ENCODE results near the gene TSPAN13. TPM values are rescaled to one million over a fixed set of nuclear protein-coding genes. Genes with fewer than 3 reads are reported as not detected.

TSPAN13 gene
- total and polyA plus RNA-seq, 2 of the 8 experiments (the other 6 are each of a cell fraction or from before 2014, with no cell fraction given), result 15.3 to 28.1 TPM

DNA sequence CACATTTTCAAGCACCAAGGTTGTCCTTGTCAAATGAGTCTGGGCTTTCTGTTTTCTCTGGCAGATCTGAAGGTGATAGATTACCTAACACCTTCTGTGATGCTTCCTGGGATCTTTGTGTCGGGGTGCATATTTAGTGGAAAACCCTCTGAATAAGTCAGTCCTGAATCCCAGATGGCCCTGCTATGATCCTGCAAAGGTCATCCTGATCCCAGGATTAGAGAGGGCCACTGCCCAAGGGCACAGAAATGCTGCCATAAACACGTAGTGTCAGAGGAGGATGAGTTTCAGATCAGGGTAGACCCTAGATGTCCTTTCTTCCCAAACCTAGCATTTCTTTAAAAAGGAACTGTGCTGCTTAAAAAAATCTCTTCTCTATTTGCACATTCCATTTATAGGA, 32.3 kb downstream of the TSPAN13 start:
- H2AFZ ChIP-seq (ENCODE audit: low read length), result no peak overlapping the region
- H3K79me1 ChIP-seq (ENCODE audit: low read depth, low read length), result no peaks in the 10 kb centered on the region; the same call in 1 of the 2 replicates
- H3K4ac ChIP-seq (replicated peaks; ENCODE audit: insufficient read length, low read depth, low read length), result no peak overlapping the region
- DNase-seq (ENCODE audit: low read depth in 1 of 2, low spot score in 2 of 2) (no peak), FAIRE-seq (no peak)
- H2AK5ac ChIP-seq (ENCODE audit: low read depth, low read length), result no peak overlapping the region
- POLR2A ChIA-PET (ENCODE audit: partially characterized antibody), result no interaction called here
- TF ChIP-seq BACH1 (IDR thresholded peaks at IDR 0.05; ENCODE audit: low read length), result no peak
- TF ChIP-seq JUN (IDR thresholded peaks at IDR 0.05; ENCODE audit: low read depth, low read length), result no peak
- no peak for TF ChIP-seq SIRT6 (IDR thresholded peaks at IDR 0.05; ENCODE audit: low read length)
- no peak for TF ChIP-seq SP4 (IDR thresholded peaks at IDR 0.05; ENCODE audit: low read length)
- no peak for TF ChIP-seq BRCA1 (IDR thresholded peaks at IDR 0.05; ENCODE audit: low read depth, low read length)
- TF ChIP-seq, protein P1, sequence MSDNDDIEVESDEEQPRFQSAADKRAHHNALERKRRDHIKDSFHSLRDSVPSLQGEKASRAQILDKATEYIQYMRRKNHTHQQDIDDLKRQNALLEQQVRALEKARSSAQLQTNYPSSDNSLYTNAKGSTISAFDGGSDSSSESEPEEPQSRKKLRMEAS (IDR thresholded peaks at IDR 0.05), result no peak
- no peak for TF ChIP-seq SIN3A (conservative IDR thresholded peaks at IDR 0.05 in 1 of 2, IDR thresholded peaks at IDR 0.05 in 1 of 2; ENCODE audit: low read depth in 1 of 2, low read length in 2 of 2)
- no peak for TF ChIP-seq MAFK (IDR thresholded peaks at IDR 0.05; ENCODE audit: low read depth, low read length)
- TF ChIP-seq, protein P2, sequence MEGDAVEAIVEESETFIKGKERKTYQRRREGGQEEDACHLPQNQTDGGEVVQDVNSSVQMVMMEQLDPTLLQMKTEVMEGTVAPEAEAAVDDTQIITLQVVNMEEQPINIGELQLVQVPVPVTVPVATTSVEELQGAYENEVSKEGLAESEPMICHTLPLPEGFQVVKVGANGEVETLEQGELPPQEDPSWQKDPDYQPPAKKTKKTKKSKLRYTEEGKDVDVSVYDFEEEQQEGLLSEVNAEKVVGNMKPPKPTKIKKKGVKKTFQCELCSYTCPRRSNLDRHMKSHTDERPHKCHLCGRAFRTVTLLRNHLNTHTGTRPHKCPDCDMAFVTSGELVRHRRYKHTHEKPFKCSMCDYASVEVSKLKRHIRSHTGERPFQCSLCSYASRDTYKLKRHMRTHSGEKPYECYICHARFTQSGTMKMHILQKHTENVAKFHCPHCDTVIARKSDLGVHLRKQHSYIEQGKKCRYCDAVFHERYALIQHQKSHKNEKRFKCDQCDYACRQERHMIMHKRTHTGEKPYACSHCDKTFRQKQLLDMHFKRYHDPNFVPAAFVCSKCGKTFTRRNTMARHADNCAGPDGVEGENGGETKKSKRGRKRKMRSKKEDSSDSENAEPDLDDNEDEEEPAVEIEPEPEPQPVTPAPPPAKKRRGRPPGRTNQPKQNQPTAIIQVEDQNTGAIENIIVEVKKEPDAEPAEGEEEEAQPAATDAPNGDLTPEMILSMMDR (IDR thresholded peaks at IDR 0.05; ENCODE audit: control extremely low read depth in 1 of 3, insufficient read depth in 1 of 3, low read depth in 1 of 3, low read length in 3 of 3), result no peak
- H2BK120ac ChIP-seq (replicated peaks; ENCODE audit: low read depth, low read length), result no peak overlapping the region
- H3K4me2 ChIP-seq (ENCODE audit: insufficient read depth in 1 of 2, low read depth in 2 of 2, low read length in 2 of 2), result no peak overlapping the region
- H4K20me1 ChIP-seq (replicated peaks in 1 of 2; ENCODE audit: control insufficient read depth in 1 of 2, insufficient read depth in 2 of 2, low read length in 2 of 2), result no peaks in the 10 kb centered on the region
- H3K27me3 ChIP-seq (replicated peaks in 1 of 4; ENCODE audit: control insufficient read depth in 3 of 4, extremely low read depth in 1 of 4, insufficient read depth in 3 of 4, low read length in 3 of 4), result no peaks in the 10 kb centered on the region
- no peak overlapping the region for H4K5ac ChIP-seq (ENCODE audit: insufficient read length, low read depth, low read length)
- no peak overlapping the region for H3K56ac ChIP-seq (replicated peaks; ENCODE audit: insufficient read length, low read depth, low read length)
- CTCF ChIA-PET (ENCODE audit: partially characterized antibody), result no interaction called here
- H3K23me2 ChIP-seq (ENCODE audit: low read depth, low read length), result no peaks in the 10 kb centered on the region
- no peak overlapping the region for H4K91ac ChIP-seq (replicated peaks; ENCODE audit: insufficient read length, low read length)
- no peaks in the 10 kb centered on the region for H3K4me1 ChIP-seq (replicated peaks in 1 of 4; ENCODE audit: control insufficient read depth in 3 of 4, insufficient read depth in 4 of 4, low read length in 3 of 4)
- H3K9me3 ChIP-seq (ENCODE audit: insufficient read depth in 2 of 2, low read depth in 1 of 2, low read length in 1 of 2), result no peaks in the 10 kb centered on the region; a peak in 1 of 4 replicates
- no peak overlapping the region for H2BK20ac ChIP-seq (ENCODE audit: low read length)
- no peak overlapping the region for H2BK12ac ChIP-seq (ENCODE audit: low read depth, low read length)
- no peak overlapping the region for H2BK5ac ChIP-seq (ENCODE audit: low read depth, low read length)
- H3K36me3 ChIP-seq (ENCODE audit: control insufficient read depth in 2 of 4, insufficient read depth in 4 of 4, low read length in 3 of 4), result no peaks in the 10 kb centered on the region; a peak in 1 of 8 replicates
- H4K8ac ChIP-seq (ENCODE audit: extremely low read depth, insufficient read depth, low read length), result no peak overlapping the region
- H2BK15ac ChIP-seq (ENCODE audit: low read length), result no peak overlapping the region
- H3K23ac ChIP-seq (ENCODE audit: insufficient read length), result no peak overlapping the region
- no peak overlapping the region for H3K14ac ChIP-seq (ENCODE audit: insufficient read length)
- no peak overlapping the region for H3K18ac ChIP-seq (ENCODE audit: extremely low read depth, low read length)
- H3K27ac ChIP-seq (ENCODE audit: low read depth, low read length), result no peak overlapping the region
- no peak overlapping the region for H3K9ac ChIP-seq (replicated peaks in 1 of 4; ENCODE audit: extremely low read depth in 1 of 4, low read depth in 3 of 4, low read length in 3 of 4)
- no peak overlapping the region for H3K4me3 ChIP-seq (ENCODE audit: extremely low read depth in 1 of 4, insufficient read depth in 2 of 4, low read depth in 3 of 4, low read length in 4 of 4)
- WGBS, 2 experiments (ENCODE audit: extremely low coverage in 1 of 2, insufficient coverage in 1 of 2, insufficient read length in 1 of 2, insufficient replicate concordance in 2 of 2, low coverage in 1 of 2, low lambda C conversion rate in 2 of 2, missing lambda C conversion rate in 1 of 2), result 85% methylated on average over 2 of the region's 2 CpGs; no CpG with 5 or more reads in 1 of the 2 experiments
- no peaks in the 10 kb centered on the region for H3K79me2 ChIP-seq (ENCODE audit: control insufficient read depth in 1 of 2, insufficient read depth in 2 of 2, low read length in 2 of 2)
